Measurements from ENCODE around the gene LRRC3C.

The LRRC3C gene

GRCh38 chr17:39951924-39952679 is 24.6 kb downstream of the LRRC3C start:
- no peak for DNase-seq

GRCh38 chr17:39952680-39953470 is 25.3 kb downstream of the LRRC3C start:
- peak; percentile 86 for DNase-seq

GRCh38 chr17:39953471-39953888 is 25.9 kb downstream of the LRRC3C start:
- DNase-seq = no peak

- no peak for DNase-seq
Measured at GRCh38 chr17:39954876-39955275, 27.3 kb downstream of the LRRC3C start.

GRCh38 chr17:39955726-39956225 is 28.2 kb downstream of the LRRC3C start:
- no peak for DNase-seq

DNA sequence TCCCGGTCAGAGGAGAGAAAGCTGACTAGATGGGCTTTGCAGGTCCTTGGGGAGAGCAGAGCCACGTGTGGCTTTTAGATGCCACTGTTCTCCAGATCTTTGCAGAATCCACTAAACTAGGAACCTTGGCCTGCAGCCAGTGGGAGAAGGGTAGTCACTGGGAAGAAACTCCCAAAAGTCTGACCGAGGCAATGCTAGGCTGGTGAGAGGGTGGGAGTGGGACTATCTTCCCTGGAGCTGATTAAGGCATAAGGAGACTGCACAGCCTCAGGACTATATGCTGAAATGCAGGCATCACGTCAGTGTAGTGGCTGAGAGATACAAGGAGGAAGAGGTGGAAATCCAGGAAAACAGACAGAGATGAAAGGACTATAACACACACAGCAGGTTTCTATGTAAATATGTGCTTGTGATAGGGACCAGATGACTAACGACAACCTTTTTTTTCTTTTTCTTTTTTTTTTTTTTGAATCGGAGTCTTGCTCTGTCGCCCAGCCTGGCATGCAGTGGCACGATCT is 33.1 kb downstream of the LRRC3C start:
- no peak for DNase-seq

DNA sequence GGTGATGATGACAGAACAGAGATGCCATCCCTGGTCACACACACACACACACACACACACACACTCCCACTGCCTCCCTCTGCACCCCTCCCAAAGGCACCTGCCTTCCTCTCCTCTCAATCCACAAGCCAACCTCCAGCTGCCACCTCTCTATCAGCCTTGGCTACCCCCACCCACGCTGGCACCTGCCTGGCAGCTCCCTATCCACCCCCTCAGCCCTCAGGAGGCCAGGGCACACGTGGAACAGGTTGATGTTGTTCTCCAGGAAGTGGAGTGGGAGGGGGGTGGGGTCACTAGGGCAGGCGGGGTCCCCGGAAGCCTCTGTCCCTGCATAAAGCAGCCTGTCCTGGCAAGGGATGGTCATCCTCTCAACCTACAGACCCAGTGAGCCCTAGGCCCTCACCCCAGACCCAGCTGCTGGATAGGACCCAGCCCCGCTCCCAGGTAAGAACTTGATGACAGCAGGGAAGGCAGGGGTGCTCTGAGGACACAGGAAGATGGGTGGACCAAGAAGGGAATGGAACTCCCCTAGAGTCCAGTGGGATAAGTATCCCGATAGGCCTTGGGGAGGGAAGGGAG is 35.2 kb downstream of the LRRC3C start, which contains the start of gene GSDMA:
Gene GSDMA (plus strand): TSS at position 363 of the 579 bp plus-strand sequence. CDS start 2,684 bp downstream, outside the sequence.
- DNase-seq = no peak

DNA sequence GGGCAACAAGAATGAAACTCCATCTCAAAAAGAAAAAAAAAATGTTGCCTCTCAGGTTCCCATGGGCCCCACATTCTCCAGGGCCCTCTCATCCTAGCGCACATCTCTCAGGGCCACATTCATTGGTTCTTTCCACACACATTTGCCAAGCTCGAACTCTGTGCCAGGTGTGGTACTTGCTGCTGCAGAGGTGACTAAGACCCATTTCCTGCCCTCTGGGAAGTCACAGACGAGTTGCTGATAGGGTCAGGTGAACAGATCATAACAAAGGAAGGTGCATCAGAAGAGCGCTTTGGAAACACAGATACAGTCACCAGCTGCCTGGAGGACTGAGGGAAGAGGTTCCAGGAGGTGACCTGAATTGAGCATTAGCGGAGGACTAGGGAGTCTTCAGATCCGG is 36.3 kb downstream of the LRRC3C start:
- DNase-seq = no peak

GRCh38 chr17:39965017-39965699 is 37.6 kb downstream of the LRRC3C start:
- DNase-seq = no peak

DNA sequence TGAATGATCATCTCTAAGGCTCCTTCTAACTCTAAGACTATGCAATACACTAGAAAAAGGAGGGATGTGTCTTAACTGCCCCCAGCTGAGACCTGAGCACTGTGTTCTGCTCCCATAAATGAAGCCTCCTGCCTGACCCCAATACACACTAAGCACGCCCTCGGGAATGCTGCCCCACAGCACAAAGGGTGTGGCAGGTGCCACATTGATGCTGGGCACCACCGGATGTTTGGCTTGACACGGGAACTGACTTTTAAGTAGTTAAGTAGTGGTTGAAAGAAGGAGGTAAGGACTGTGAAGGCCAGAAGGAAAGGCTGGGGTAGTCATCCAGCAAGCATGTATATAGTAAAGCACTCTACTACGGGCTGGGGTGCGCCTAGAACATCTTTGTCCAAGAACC is 39.2 kb downstream of the LRRC3C start:
- no peak for DNase-seq

DNA sequence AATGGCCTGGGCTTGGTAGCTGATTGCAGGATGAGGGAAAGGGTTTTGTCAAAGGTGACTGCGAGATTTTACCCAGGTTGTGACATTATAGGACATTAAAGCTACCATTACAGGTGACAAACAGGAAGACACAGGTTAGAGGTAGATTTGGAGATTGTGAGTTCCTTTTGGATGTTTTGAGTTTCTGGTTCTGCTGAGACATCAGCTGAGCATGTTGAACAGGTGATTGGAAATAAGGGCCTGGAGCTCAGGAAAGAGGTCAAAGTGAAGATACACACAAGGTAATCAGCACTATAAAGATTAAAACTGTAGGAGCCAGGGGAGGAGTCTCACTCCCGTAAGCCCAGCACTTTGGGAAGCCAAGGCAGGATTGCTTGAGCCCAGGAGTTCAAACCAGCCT is 41.2 kb downstream of the LRRC3C start:
- no peak for DNase-seq

DNA sequence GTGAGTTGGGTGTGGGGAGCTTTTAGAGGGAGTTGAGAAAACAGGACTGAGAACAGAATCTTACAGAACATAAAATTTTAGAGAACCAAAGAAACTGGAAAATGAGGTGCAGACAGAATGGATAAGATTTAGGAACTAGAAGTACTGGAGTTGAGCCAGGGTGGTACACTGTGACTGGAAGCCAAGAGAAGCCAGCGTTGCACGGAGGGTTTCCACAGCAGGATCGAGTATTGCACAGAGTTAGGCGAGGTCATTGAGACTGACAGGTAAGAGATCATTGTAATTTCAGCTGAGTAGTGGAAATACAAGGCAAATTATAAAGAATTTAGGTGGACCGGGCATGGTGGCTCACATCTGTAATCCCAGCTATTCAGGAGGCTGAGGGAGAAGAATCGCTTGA is 41.8 kb downstream of the LRRC3C start:
- DNase-seq = no peak

GRCh38 chr17:39970157-39970692 is 42.7 kb downstream of the LRRC3C start:
- no peak for DNase-seq

DNA sequence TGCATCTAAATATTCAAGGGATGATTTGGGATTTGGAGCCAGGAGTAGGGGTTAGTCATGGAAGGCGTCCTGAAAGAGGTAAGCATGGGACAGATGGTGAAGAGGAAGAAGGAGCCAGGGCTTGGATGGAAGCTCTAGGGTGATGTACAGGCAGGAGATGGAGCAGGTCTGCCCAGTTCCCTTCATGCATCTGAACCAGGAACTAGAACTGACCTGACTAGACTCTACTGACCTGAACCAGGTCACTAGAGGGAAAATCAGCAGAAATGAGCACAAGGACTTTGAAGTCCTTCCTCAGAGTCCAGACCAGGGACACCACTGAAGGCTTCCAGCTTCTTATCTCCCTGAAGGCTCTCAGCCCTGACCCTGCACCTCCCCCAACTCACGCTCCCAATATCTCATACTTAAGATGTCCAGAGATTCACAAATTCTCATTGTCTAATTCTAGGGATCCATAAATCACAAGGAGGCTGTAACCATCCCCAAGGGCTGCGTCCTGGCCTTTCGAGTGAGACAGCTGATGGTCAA is 43.6 kb downstream of the LRRC3C start:
- no peak for DNase-seq

GRCh38 chr17:39972271-39972670 is 44.7 kb downstream of the LRRC3C start:
- peak; percentile 58 for DNase-seq

DNA sequence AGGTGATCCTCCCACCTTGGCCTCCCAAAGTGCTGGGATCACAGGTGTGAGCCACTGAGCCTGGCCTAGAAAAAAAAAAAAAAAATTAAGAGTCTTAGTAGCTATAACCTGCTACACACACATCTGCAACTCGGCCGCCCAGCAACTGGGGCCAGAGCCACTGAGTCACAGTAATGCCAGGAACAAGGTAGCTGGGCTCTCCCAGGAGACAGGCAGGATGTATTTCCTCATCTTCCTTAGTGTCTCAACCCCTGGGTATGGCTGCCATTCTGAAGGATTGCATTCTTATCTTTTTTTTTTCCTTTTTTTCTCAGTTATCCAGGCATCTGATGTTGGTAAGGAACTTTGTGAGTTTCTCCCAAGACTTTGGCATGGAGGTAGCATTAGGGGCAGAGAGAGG is 46.0 kb downstream of the LRRC3C start:
- DNase-seq = no peak

DNA sequence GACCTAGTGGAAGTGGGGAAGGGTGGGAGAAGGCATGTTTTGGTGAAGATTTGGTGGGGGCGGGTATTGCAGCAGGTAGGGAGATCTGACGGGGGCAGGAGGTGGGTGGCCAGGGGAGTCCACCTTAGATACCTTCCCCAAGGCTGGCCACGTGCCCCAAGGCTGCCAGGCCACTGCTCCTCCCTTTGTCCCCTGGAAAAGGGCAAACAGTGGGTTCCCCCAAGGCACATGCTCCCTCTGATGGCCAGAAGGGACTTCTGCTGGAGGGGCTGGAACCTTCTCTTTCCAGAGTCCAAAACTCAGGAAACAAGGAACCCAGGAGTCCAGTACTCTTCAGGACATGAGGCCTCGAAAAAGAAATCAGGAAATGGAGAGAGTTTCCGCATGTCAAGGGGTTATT is 46.9 kb downstream of the LRRC3C start:
- no peak for DNase-seq

DNA sequence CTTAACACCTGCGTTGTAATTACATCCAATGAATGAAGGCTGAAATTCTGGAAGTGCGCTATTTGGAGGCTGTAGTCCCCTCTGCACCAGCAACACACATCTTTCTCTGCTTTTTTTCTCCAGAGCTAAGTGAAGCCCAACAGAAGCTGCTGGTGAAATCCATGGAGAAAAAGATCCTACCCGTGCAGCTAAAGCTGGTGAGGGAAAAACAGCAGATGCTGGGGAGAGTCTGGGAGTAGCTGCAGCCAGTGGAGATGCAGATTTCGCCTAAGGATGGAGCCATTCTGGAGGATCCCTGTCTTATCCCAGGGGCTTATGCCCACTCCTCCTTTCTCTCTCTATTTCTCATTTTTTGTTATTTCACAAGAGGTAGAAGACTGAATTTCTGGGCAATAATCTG is 48.3 kb downstream of the LRRC3C start:
- no peak for DNase-seq

- DNase-seq = no peak
Measured at GRCh38 chr17:39979016-39979670, 51.6 kb downstream of the LRRC3C start.

- DNase-seq = peak; percentile 62
Measured at GRCh38 chr17:39979893-39980350, 52.4 kb downstream of the LRRC3C start.
